Measurements from ENCODE around the gene ATXN1L.
A peak's percentile ranks its signal among the peaks of the same experiment; 100 is the strongest.

- TF ChIP-seq POLR2A (IDR thresholded peaks at IDR 0.05) (peak; percentile 66), CTCF (IDR thresholded peaks at IDR 0.05) (no peak)
Measured at GRCh38 chr16:71808593-71809459, 37.0 kb upstream of the ATXN1L start, which contains the start of gene AP1G1.
